SK-N-SH treated with all-trans-retinoic acid at 6 μM for 48 hours (cell line): ENCODE results near the gene ARHGAP44.

Experiments used
- ATAC-seq: fragments of 200-7000 bp; cut with Tn5 transposase; 3 replicates; pipeline ENCODE4 v1.9.1; 2020; ENCODE audit warnings: mild to moderate bottlenecking, moderate library complexity
- ARNTL ChIP-seq: fragments of 450-650 bp; formaldehyde crosslinking; IDR thresholded peaks from 2 replicates; pipeline ENCODE4 v1.5.0; 2020; ENCODE audit warnings: low read depth, mild to moderate bottlenecking, moderate library complexity, borderline replicate concordance
- CREB5 ChIP-seq: fragments of 250-450 bp; sonication (Bioruptor Pico); IDR thresholded peaks from 2 replicates; pipeline ENCODE4 v1.5.1; 2020; ENCODE audit warnings: low read depth, mild to moderate bottlenecking, moderate library complexity
- CSDC2 ChIP-seq: fragments of 250-450 bp; sonication (Bioruptor Pico); IDR thresholded peaks from 2 replicates; pipeline ENCODE4 v1.5.0; 2020; ENCODE audit warnings: mild to moderate bottlenecking, moderate library complexity
- ESRRG ChIP-seq: fragments of 250-450 bp; sonication (Bioruptor Pico); IDR thresholded peaks from 2 replicates; pipeline ENCODE4 v1.6.1; 2021; ENCODE audit warnings: mild to moderate bottlenecking
- GLIS3 ChIP-seq: fragments of 250-450 bp; sonication (Bioruptor Pico); IDR thresholded peaks from 2 replicates; pipeline ENCODE4 v1.5.0; 2020; ENCODE audit warnings: mild to moderate bottlenecking, moderate library complexity
- ISL1 ChIP-seq: fragments of 250-450 bp; sonication (Bioruptor Pico); IDR thresholded peaks from 2 replicates; pipeline ENCODE4 v2.1.2; 2022; ENCODE audit warnings: mild to moderate bottlenecking, moderate library complexity
- OSR1 ChIP-seq: fragments of 250-450 bp; sonication (Bioruptor Pico); IDR thresholded peaks from 2 replicates; pipeline ENCODE4 v1.8.0; 2022; ENCODE audit warnings: moderate library complexity, mild to moderate bottlenecking, inconsistent platforms
- PPARA ChIP-seq: fragments of 250-450 bp; sonication (Bioruptor Pico); IDR thresholded peaks from 2 replicates; pipeline ENCODE4 v1.5.0; 2020; ENCODE audit warnings: mild to moderate bottlenecking, borderline replicate concordance
- RARB ChIP-seq: fragments of 250-450 bp; sonication (Bioruptor Pico); IDR thresholded peaks from 2 replicates; pipeline ENCODE4 v1.8.0; 2021; ENCODE audit warnings: mild to moderate bottlenecking, moderate library complexity
- SNAI2 ChIP-seq: fragments of 250-450 bp; sonication (Bioruptor Pico); IDR thresholded peaks from 2 replicates; pipeline ENCODE4 v1.5.0; 2020; ENCODE audit warnings: mild to moderate bottlenecking, moderate library complexity
- TCF4 ChIP-seq: fragments of 250-450 bp; sonication (Bioruptor Pico); IDR thresholded peaks from 2 replicates; pipeline ENCODE4 v1.8.0; 2021; ENCODE audit warnings: mild to moderate bottlenecking, moderate library complexity, borderline replicate concordance
- TOX ChIP-seq: fragments of 250-450 bp; sonication (Bioruptor Pico); IDR thresholded peaks from 2 replicates; pipeline ENCODE4 v1.8.0; 2021; ENCODE audit warnings: mild to moderate bottlenecking, moderate library complexity, borderline replicate concordance
- ZFP3 ChIP-seq: fragments of 250-450 bp; sonication (Bioruptor Pico); IDR thresholded peaks from 2 replicates; pipeline ENCODE4 v1.5.0; 2020; ENCODE audit warnings: mild to moderate bottlenecking, moderate library complexity
- ZFP30 ChIP-seq: fragments of 450-650 bp; formaldehyde crosslinking; IDR thresholded peaks from 2 replicates; pipeline ENCODE4 v1.5.0; 2022; ENCODE audit warnings: mild to moderate bottlenecking, moderate library complexity
- ZNF565 ChIP-seq: fragments of 450-650 bp; formaldehyde crosslinking; conservative IDR thresholded peaks from 2 replicates; pipeline ENCODE4 v1.5.0; 2020; ENCODE audit warnings: low read depth, mild to moderate bottlenecking, moderate library complexity
- ZNF70 ChIP-seq: fragments of 450-650 bp; formaldehyde crosslinking; IDR thresholded peaks from 2 replicates; pipeline ENCODE4 v1.5.0; 2020; ENCODE audit warnings: mild to moderate bottlenecking, moderate library complexity
- ZNF8 ChIP-seq: fragments of 450-650 bp; formaldehyde crosslinking; IDR thresholded peaks from 2 replicates; pipeline ENCODE4 v1.5.0; 2020; ENCODE audit warnings: mild to moderate bottlenecking, moderate library complexity
- TF ChIP-seq, protein P1 (sequence below): fragments of 250-450 bp; sonication (Bioruptor Pico); IDR thresholded peaks from 2 replicates; pipeline ENCODE4 v1.5.1; 2021; ENCODE audit warnings: mild to moderate bottlenecking, moderate library complexity
- TF ChIP-seq, protein P2 (sequence below): fragments of 250-450 bp; sonication (Bioruptor Pico); IDR thresholded peaks from 2 replicates; pipeline ENCODE4 v1.5.0; 2020; ENCODE audit warnings: mild to moderate bottlenecking, moderate library complexity
- TF ChIP-seq, protein P3 (sequence below): fragments of 250-450 bp; sonication (Bioruptor Pico); IDR thresholded peaks from 2 replicates; pipeline ENCODE4 v1.8.0; 2021; ENCODE audit warnings: low read depth, mild to moderate bottlenecking, moderate library complexity, borderline replicate concordance

The ARHGAP44 gene

DNA sequence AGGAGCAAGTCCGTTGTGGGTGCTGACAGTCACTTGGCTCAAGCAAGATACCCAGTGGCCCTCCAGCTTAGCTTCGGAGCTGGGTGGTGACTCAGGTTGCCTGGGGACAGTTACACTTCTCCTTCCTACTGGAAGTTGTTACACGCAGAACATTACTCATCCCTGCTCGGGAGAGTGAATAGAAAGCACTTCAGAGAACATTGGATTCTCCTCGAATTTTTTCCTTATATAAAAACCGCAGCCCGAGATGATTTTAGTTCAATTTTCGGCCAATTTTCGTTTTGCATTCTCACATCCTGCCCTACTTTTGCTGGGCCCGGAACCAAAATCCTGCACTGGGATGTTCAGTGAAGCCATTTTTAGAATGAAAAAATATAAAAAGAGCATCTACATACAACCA is 128.8 kb downstream of the ARHGAP44 start:
- no peak for ATAC-seq
- TF ChIP-seq, protein P1, sequence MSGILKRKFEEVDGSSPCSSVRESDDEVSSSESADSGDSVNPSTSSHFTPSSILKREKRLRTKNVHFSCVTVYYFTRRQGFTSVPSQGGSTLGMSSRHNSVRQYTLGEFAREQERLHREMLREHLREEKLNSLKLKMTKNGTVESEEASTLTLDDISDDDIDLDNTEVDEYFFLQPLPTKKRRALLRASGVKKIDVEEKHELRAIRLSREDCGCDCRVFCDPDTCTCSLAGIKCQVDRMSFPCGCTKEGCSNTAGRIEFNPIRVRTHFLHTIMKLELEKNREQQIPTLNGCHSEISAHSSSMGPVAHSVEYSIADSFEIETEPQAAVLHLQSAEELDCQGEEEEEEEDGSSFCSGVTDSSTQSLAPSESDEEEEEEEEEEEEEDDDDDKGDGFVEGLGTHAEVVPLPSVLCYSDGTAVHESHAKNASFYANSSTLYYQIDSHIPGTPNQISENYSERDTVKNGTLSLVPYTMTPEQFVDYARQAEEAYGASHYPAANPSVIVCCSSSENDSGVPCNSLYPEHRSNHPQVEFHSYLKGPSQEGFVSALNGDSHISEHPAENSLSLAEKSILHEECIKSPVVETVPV (CRISPR knock-in tag) = no peak
- TF ChIP-seq ZFP3 (no peak), CREB5 (CRISPR knock-in tag) (no peak), ZFP30 (CRISPR knock-in tag) (no peak), TOX (CRISPR knock-in tag) (no peak), GLIS3 (CRISPR knock-in tag) (no peak), ZNF70 (no peak), OSR1 (no peak), RARB (CRISPR knock-in tag) (no peak), ISL1 (CRISPR knock-in tag) (no peak), TCF4 (CRISPR knock-in tag) (no peak)
- TF ChIP-seq, protein P2, sequence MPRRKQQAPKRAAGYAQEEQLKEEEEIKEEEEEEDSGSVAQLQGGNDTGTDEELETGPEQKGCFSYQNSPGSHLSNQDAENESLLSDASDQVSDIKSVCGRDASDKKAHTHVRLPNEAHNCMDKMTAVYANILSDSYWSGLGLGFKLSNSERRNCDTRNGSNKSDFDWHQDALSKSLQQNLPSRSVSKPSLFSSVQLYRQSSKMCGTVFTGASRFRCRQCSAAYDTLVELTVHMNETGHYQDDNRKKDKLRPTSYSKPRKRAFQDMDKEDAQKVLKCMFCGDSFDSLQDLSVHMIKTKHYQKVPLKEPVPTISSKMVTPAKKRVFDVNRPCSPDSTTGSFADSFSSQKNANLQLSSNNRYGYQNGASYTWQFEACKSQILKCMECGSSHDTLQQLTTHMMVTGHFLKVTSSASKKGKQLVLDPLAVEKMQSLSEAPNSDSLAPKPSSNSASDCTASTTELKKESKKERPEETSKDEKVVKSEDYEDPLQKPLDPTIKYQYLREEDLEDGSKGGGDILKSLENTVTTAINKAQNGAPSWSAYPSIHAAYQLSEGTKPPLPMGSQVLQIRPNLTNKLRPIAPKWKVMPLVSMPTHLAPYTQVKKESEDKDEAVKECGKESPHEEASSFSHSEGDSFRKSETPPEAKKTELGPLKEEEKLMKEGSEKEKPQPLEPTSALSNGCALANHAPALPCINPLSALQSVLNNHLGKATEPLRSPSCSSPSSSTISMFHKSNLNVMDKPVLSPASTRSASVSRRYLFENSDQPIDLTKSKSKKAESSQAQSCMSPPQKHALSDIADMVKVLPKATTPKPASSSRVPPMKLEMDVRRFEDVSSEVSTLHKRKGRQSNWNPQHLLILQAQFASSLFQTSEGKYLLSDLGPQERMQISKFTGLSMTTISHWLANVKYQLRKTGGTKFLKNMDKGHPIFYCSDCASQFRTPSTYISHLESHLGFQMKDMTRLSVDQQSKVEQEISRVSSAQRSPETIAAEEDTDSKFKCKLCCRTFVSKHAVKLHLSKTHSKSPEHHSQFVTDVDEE = no peak

GRCh38 chr17:12922120-12922519 is 132.8 kb downstream of the ARHGAP44 start:
- TF ChIP-seq, protein P1 (CRISPR knock-in tag) = no peak
- no peak for TF ChIP-seq CSDC2 (CRISPR knock-in tag)
- TF ChIP-seq ARNTL (CRISPR knock-in tag) = no peak
- TF ChIP-seq ZFP3 = no peak
- TF ChIP-seq ZNF70 = no peak
- TF ChIP-seq CREB5 (CRISPR knock-in tag) = no peak
- TF ChIP-seq, protein P3, sequence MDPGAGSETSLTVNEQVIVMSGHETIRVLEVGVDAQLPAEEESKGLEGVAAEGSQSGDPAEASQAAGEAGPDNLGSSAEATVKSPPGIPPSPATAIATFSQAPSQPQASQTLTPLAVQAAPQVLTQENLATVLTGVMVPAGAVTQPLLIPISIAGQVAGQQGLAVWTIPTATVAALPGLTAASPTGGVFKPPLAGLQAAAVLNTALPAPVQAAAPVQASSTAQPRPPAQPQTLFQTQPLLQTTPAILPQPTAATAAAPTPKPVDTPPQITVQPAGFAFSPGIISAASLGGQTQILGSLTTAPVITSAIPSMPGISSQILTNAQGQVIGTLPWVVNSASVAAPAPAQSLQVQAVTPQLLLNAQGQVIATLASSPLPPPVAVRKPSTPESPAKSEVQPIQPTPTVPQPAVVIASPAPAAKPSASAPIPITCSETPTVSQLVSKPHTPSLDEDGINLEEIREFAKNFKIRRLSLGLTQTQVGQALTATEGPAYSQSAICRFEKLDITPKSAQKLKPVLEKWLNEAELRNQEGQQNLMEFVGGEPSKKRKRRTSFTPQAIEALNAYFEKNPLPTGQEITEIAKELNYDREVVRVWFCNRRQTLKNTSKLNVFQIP = no peak
- TF ChIP-seq ZFP30 (CRISPR knock-in tag) = no peak
- TF ChIP-seq SNAI2 (CRISPR knock-in tag) = no peak
- TF ChIP-seq GLIS3 (CRISPR knock-in tag) = no peak
- TF ChIP-seq ZNF565 = no peak
- no peak for TF ChIP-seq ZNF8 (CRISPR knock-in tag)
- TF ChIP-seq ESRRG (CRISPR knock-in tag) = no peak
- no peak for TF ChIP-seq PPARA
- TF ChIP-seq, all 23 proteins: peak for 0
- no peak for ATAC-seq

GRCh38 chr17:12924614-12925013 is 135.3 kb downstream of the ARHGAP44 start:
- no peak for ATAC-seq
- no peak for TF ChIP-seq ZNF70
- no peak for TF ChIP-seq CREB5 (CRISPR knock-in tag)
- TF ChIP-seq TCF4 (CRISPR knock-in tag) = no peak
- TF ChIP-seq, protein P2 = no peak
- no peak for TF ChIP-seq ZFP3
- TF ChIP-seq SNAI2 (CRISPR knock-in tag) = no peak
- no peak for TF ChIP-seq RARB (CRISPR knock-in tag)
- TF ChIP-seq ISL1 (CRISPR knock-in tag) = no peak
- TF ChIP-seq, all 23 proteins: peak for 0
